DMS 273 (cell line): Measurements from ENCODE around the gene ERC2.
A peak's percentile ranks its signal among the peaks of the same experiment; 100 is the strongest.

Experiments used
- DNase-seq: peaks from one replicate; lab custom pipeline; 2025; ENCODE audit not compliant: unreplicated experiment; lab: John Stamatoyannopoulos, UW

The ERC2 gene

DNA sequence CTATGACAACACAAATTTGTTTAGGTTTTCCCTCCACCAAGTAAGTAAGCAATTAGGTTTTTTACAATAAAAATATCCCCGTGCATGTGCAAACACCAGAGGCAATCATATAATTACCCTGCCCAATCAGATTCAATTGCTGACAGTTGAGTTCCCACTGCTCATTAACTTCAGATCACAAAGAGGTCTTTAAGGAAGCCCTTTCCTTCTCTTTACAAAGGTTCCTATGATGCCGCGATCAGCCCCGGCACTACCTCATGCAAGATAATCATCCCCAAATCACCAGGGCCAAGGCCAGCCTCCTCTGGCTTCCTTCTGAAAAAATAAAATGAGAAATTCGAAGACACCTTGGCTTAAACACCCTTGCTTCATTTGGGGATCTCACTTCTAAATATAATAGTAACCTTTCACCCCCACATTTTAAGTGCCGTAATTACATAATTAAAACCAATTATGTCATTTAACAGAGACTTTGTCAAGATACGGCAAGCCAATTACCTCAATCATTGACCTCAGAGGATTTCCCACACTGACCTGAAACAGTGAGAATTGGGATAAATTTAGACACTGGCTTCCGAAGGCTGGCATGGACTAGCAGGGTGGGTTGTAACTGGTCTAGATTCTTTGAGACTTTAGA lies 859.8 kb downstream of the ERC2 start:
- no peak for DNase-seq

GRCh38 chr3:55607844-55608243 lies 860.4 kb downstream of the ERC2 start:
- no peak for DNase-seq

DNA sequence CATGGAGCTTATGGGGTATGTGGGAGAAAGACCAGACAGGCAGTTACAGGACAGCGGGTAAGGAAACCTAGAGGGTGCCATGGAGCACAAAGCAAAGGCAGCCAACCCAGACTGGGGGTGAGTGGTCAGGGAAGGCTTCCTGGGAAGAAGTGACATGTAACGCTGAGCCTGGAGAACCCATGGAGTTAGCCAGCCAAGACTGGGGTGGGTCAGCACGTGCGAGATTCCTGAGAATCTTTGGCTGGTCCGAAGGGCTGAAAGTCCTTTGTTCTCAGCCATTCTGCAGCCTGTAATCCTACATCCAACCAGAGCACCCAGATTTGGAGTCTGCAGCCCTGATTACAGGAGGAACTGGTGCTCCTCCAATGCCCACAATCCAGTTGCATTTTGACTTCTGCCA lies 861.1 kb downstream of the ERC2 start:
- no peak for DNase-seq

DNA sequence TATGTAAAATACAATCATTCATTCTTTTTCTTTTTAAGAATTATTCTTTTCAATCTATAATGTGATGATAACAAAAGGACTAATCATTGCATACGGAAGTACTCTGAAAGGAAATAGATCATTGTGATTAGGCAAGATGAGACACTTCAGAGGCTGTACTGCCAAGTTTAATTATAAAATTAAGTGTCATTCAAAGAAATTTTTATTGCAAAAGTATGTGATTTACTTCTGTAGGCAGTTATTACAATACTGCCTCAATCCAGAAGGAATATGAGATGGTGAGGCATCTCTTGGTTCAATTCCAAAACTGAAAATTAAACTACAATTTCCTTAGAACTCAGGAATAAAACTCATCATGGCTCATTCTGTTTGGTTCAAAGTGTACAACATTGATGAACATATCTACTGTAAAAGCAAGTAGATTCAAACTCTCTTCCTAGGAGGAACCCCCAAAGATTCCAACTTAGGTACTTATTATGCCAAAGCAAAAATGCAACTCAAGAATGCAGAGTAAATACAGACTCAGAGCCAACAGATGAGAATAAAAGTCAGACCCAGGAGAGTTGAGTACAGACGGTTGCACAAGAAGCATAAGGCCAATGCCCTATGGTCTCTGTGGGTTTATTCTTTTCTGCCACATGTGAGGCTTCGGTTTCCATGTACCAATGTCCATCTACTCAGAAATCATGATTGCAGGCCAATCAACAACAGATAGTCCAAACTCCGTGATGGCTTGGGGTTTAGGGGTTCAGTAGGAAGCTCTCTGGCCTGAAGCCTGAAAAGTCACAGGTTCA lies 862.6 kb downstream of the ERC2 start:
- DNase-seq, result no peak

DNA sequence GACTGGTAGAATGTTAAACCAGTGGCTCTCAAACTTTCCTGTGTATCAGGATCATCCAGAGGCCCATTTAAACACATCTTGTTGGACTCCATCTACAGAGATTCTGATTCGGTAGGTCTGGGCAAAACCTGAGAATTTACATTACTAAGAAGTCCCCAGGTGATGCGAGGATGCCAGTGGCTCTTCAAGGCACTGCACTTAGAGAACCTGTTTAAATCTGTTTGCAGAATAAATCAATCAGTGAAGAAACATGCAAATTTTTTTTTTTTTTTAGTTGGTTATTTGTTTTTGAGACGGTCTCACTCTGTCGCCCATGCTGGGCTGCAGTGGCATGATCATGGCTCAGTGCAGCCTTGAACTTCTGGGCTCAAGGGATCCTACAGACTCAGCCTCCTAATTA lies 863.4 kb downstream of the ERC2 start:
- no peak for DNase-seq

DNA sequence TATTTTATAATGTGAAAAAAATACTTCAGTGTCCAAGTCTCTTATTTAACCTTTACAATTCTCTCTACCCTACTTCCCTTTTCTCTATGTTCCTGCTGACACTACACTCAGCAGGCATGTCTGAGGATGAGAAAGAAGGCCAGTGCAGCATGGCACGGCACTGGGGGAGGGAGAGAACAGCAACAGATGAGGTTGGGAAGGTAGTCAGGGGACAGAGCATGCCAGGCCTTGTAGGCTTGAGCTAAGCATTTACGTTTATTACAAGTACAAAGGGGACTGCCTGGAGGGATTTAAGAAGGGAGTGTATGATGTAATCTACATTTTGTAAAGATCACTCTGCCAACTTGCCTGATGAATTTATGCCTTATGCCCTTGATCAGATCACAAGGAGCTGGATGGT lies 863.9 kb downstream of the ERC2 start:
- DNase-seq, result no peak

GRCh38 chr3:55601366-55602080 lies 866.7 kb downstream of the ERC2 start:
- no peak for DNase-seq

DNA sequence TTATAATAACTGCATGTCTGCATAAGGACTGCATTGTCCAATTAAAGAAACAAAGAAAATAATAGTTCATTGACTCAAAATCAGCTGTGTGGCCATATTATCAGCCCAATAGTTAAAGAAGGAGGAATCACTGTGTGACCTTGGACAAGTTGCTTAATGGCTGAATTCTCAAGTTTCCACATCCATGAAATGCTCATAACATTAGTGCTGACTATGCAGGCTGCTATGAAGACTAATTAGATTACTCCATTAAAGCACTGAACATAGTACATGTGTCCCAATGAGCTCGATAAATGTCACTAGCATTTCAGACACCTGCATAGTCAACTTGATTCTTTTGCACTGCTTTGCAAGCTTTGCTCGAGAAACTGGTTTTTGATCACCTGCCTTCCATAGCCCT lies 870.0 kb downstream of the ERC2 start:
- no peak for DNase-seq

DNA sequence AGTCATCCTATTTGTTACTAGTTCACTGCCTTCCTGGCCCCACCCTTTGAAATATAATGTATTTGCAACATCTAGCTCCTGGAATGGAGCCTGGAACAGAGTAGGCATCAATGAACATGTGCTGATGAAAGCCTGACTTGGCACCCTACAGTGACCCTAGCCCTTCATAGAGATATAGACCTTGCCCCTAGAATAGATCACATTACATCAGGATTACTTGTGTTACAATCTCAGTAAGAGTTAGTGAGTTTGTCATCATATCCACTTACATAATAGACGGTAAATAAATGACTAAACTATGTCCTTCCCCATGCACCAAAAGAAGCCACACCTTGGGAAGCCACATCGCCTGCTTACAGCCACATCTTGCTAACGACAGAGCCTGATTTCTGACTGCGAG lies 870.6 kb downstream of the ERC2 start:
- no peak for DNase-seq

- no peak for DNase-seq
These were observed 872.1 kb downstream of the ERC2 start for GRCh38 chr3:55596212-55596611.

GRCh38 chr3:55595420-55595819 lies 872.8 kb downstream of the ERC2 start:
- no peak for DNase-seq

GRCh38 chr3:55592572-55592971 lies 875.7 kb downstream of the ERC2 start:
- DNase-seq, result no peak

DNA sequence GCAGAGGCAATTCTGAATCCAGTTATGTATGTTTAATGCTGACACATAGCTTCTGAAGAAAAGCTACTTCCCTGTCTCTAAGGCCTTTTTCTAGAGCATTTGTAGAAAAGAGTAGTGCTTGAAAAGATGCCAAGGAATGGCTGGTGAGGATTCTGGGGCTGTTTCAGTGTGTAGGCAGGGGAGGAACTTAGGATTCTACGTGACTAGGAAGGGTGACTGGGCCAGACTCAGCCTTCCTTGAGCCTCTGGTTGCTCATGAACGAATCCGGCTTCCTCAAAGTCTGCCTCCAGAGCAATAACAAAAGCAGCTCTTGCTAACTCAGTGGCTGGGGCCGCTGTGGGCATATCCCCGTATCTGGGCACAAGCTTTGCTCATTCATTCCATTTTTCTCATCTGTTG lies 876.4 kb downstream of the ERC2 start:
- DNase-seq, result no peak

GRCh38 chr3:55588146-55588765 lies 880.0 kb downstream of the ERC2 start:
- no peak for DNase-seq

DNA sequence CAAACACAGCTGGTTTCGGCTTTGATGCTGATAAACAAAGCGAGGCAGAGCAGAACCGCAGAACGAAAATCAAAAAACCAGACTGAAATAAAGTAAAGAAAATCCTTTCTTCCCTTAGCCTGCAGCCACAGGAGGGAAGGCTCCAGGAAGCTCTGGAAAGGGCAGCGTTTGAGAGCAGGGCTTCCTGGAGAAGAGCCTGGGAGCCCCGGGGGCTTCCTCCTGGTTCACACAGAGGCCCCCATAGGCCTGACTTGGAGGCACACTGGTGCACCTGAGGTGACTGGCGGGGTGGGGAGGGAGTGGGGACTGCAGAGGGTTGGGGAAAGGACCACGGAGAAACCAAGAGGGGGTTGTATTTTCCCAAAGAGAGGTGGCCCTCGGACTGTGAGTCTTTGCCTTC lies 882.4 kb downstream of the ERC2 start:
- no peak for DNase-seq

DNA sequence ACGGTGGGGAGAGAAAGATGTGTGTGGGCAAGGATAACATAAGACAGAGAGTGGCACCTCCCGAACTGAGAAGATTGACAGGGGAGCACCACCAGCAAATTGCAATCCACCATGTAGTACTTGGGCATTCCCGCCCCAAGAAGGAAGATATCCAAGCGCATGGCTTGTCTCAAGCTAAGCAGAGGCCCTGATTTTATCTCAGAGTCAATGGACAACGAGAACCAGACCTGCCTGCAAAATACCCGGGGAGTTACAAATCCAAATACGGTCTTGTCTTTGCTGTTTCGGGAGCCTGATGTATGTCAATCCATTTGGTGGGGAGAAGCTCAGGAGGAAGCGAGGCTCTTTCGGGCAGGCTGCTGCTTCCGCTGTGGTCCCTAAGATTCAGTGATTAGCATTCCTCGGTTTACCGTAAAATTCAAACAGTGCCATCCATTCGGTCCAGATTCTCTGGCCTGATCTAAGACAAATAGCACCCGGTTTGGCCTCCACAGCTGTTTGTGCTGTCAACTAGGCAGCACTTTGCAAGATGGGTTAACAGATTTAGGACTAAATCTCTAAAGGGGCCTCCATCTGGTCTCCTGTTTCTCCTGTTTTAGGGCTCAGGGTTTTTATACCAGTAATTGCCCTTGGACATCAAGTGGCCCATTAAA lies 883.4 kb downstream of the ERC2 start:
- peak; percentile 44 for DNase-seq

DNA sequence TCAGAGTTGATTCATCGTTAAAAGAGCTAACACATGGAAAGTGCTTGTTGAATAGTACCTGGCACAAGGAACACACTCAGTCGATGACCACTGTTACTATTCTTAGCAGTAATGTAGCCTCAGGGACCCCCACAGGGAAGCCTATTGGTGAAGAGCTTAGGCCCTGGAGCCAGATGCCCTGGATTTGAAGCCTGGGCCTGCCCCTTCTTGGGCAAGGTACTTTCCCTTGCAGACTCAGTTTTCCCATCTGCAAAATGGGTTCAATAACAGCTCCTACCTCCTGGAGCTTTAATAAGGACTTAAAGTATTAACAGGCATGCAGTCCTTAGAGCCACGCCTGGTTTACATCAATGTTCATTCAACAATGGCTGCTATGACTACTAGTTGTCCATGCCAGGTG lies 884.2 kb downstream of the ERC2 start:
- no peak for DNase-seq

DNA sequence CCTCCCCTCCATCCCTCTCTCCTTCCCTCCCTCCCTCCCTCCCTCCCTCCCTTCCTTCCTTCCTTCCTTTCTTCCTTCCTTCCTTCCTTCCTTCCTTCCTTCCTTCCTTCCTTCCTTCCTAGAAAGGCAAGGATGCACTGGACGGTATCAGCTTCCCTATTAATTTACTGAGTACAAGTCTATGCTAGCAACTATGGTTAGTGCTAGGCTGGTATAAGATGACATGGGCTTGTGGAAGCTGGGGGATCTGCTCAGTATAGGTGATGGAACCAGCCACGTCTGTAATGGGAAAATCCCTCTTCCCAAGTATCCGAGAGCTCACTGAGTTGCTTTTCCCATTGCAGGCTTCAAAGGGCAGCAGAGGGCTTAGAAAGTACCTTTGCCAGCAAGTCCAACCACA lies 884.8 kb downstream of the ERC2 start:
- no peak for DNase-seq

DNA sequence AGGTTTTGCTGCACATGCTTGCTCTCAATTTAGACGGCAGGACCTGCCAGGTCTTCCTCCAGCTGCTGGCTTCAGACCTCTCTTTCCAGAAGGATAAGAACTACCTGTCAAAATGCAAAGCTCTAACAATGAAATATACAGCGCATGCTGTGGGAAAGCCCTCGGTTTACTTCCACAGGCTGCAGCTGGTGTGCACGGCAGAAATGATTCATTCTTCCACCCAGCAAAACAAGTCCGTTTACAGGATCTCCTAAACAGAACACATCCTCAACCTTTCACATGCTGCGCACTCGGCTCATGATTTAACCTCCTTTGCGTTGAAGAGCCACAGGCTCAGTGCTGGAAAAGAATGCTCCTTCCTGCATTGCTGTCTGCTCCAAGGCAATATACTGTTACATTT lies 888.8 kb downstream of the ERC2 start:
- peak; percentile 35 for DNase-seq

- DNase-seq, result no peak
These were observed 891.5 kb downstream of the ERC2 start for GRCh38 chr3:55576621-55577388.

GRCh38 chr3:55574671-55575070 lies 893.6 kb downstream of the ERC2 start:
- DNase-seq, result no peak
